OCI-LY1 (cell line): ENCODE data around the gene M1AP.

Experiments used
- CTCF ChIP-seq: fragments of 200-600 bp; sonication (generic), shearing (Covaris generic); IDR thresholded peaks from 2 replicates; pipeline ENCODE4 v1.5.1; 2017; ENCODE audit warnings: mild to moderate bottlenecking, antibody characterized with exemption, low read length, moderate library complexity, mixed read lengths
- EZH2 ChIP-seq: fragments of 200-600 bp; sonication (generic), shearing (Covaris generic); IDR thresholded peaks from 2 replicates; pipeline ENCODE4 v1.8.0; 2017; ENCODE audit warnings: borderline replicate concordance, mixed run types, mild to moderate bottlenecking, antibody characterized with exemption, low read length, moderate library complexity, mixed read lengths

GRCh38 chr2:74682501-74682900 lies 34.4 kb upstream of the M1AP start:
- no peak for TF ChIP-seq CTCF
- TF ChIP-seq EZH2 = no peak
